GM12878 (cell line): ENCODE data around the gene GMDS. TPM values are rescaled to one million over a fixed set of nuclear protein-coding genes. Genes with fewer than 3 reads are reported as not detected.

Source experiments
- ATAC-seq: fragments of 200-7000 bp; cut with Tn5 transposase; 3 replicates; pipeline ENCODE4 v1.9.1; 2020; ENCODE audit warnings: mild to moderate bottlenecking, moderate library complexity
- BruUV-seq: library from RNA; stranded (reverse); fragments of 400-500 nt; replicated peaks from 2 replicates; lab custom pipeline; 2021; lab: Mats Ljungman, UMichigan
- CTCF ChIA-PET: fragments of 300-600 bp; sonication (Branson Sonifier 250); formaldehyde crosslinking; extraction: SDS; loops from one replicate; lab custom pipeline; 2021; ENCODE audit warnings: inconsistent platforms; lab: Yijun Ruan, JAX
- POLR2A ChIA-PET: fragments of 350-600 bp; formaldehyde crosslinking; extraction: SDS; loops from one replicate; lab custom pipeline; 2021; ENCODE audit warnings: inconsistent platforms; lab: Charles Lee
- RAD21 ChIA-PET: fragments of 300-600 bp; sonication (Branson Sonifier 250); formaldehyde crosslinking; loops from one replicate; lab custom pipeline; 2023; ENCODE audit warnings: antibody characterized with exemption; ENCODE audit not compliant: unreplicated experiment; lab: Charles Lee
- SMC1A ChIA-PET: fragments of 300-600 bp; sonication (Branson Sonifier 250); formaldehyde crosslinking; loops from one replicate; lab custom pipeline; 2023; ENCODE audit not compliant: unreplicated experiment, uncharacterized antibody; lab: Charles Lee
- DNase-seq: peaks from one replicate; pipeline ENCODE4 v3.0.0-alpha.2; 2011; ENCODE audit warnings: low read depth, low spot score
- FAIRE-seq: peaks from 3 replicates; lab custom pipeline; 2011; peaks lifted over from hg19 to GRCh38; lab: Jason Lieb, UNC
- H2AFZ ChIP-seq: 2 replicates; pipeline ENCODE4 v1.6.0; 2011; ENCODE audit warnings: low read depth, low read length, control low read depth; ENCODE audit not compliant: control insufficient read depth
- H3K27ac ChIP-seq: 2 replicates; pipeline ENCODE4 v1.5.1; 2011; ENCODE audit warnings: control low read depth; ENCODE audit not compliant: control insufficient read depth, insufficient read depth
- H3K27me3 ChIP-seq, 2 experiments: replicated peaks in 1 of 2; 2 replicates each; pipeline versions ENCODE4 v1.6.0 to v1.6.1; 2011; ENCODE audit warnings: low read length in 1 of 2; ENCODE audit not compliant: control insufficient read depth in 2 of 2, insufficient read depth in 2 of 2
- H3K36me3 ChIP-seq, 2 experiments: 2 replicates each; pipeline ENCODE4 v1.5.1; 2011; ENCODE audit warnings: low read length in 1 of 2; ENCODE audit not compliant: control insufficient read depth in 2 of 2, insufficient read depth in 2 of 2
- H3K4me1 ChIP-seq: 2 replicates; pipeline ENCODE4 v1.6.1; 2011; ENCODE audit warnings: mild to moderate bottlenecking, low read length, moderate library complexity, mixed read lengths; ENCODE audit not compliant: control insufficient read depth, insufficient read depth
- H3K4me2 ChIP-seq: 2 replicates; pipeline ENCODE4 v1.6.0; 2011; ENCODE audit warnings: control low read depth; ENCODE audit not compliant: control insufficient read depth, insufficient read depth
- H3K4me3 ChIP-seq: fragments of 200-600 bp; sonication (generic); 2 replicates; pipeline ENCODE4 v1.5.1; 2016
- H3K79me2 ChIP-seq: 2 replicates; pipeline ENCODE4 v1.6.0; 2011; ENCODE audit warnings: low read length; ENCODE audit not compliant: control insufficient read depth, insufficient read depth
- H3K9ac ChIP-seq: 2 replicates; pipeline ENCODE4 v1.8.0; 2011; ENCODE audit warnings: low read length, control low read depth, mixed read lengths; ENCODE audit not compliant: control insufficient read depth, insufficient read depth
- H3K9me3 ChIP-seq: replicated peaks from 3 replicates; pipeline ENCODE4 v1.5.1; 2011; ENCODE audit warnings: mild to moderate bottlenecking, low read length; ENCODE audit not compliant: control insufficient read depth, insufficient read depth
- H4K20me1 ChIP-seq: 2 replicates; pipeline ENCODE4 v1.6.0; 2011; ENCODE audit not compliant: control insufficient read depth, insufficient read depth
- ETV6 ChIP-seq, 2 experiments: fragments of 450-650 bp in 1 of 2; IDR thresholded peaks in 1 of 2; conservative IDR thresholded peaks in 1 of 2; 2 replicates each; pipeline ENCODE4 v1.6.1; 2014; ENCODE audit warnings: antibody characterized with exemption in 1 of 2, borderline replicate concordance in 1 of 2, low read depth in 1 of 2, mild to moderate bottlenecking in 1 of 2, moderate library complexity in 1 of 2
- HDGF ChIP-seq: fragments of 450-650 bp; IDR thresholded peaks from 2 replicates; pipeline ENCODE4 v1.6.1; 2016; ENCODE audit warnings: antibody characterized with exemption
- IKZF2 ChIP-seq, 2 experiments: fragments of 450-650 bp; IDR thresholded peaks; 2 replicates each; pipeline ENCODE4 v1.6.1; 2017; ENCODE audit warnings: mild to moderate bottlenecking in 2 of 2, moderate library complexity in 2 of 2
- MYC ChIP-seq: IDR thresholded peaks from 2 replicates; pipeline ENCODE4 v1.6.1; 2011; ENCODE audit warnings: mild to moderate bottlenecking, low read length, moderate library complexity, inconsistent platforms; ENCODE audit not compliant: insufficient read depth, insufficient replicate concordance, insufficient read length, severe bottlenecking
- PAX5 ChIP-seq: IDR thresholded peaks from 2 replicates; pipeline ENCODE4 v1.6.1; 2011; ENCODE audit warnings: low read depth, low read length, borderline replicate concordance
- RUNX3 ChIP-seq: IDR thresholded peaks from 2 replicates; pipeline ENCODE4 v1.6.1; 2012; ENCODE audit warnings: low read length, inconsistent platforms
- SMAD1 ChIP-seq: fragments of 450-650 bp; IDR thresholded peaks from 2 replicates; pipeline ENCODE4 v1.6.1; 2018; ENCODE audit warnings: mild to moderate bottlenecking, low read depth; ENCODE audit not compliant: partially characterized antibody
- SMAD5 ChIP-seq: IDR thresholded peaks from 2 replicates; pipeline ENCODE4 v1.6.1; 2016; ENCODE audit warnings: antibody characterized with exemption, low read depth
- SPI1 ChIP-seq: IDR thresholded peaks from 2 replicates; pipeline ENCODE4 v1.6.1; 2011; ENCODE audit warnings: low read depth, mild to moderate bottlenecking, low read length, moderate library complexity, borderline replicate concordance; ENCODE audit not compliant: insufficient read depth
- TBL1XR1 ChIP-seq: IDR thresholded peaks from 2 replicates; pipeline ENCODE4 v1.6.1; 2012; ENCODE audit warnings: low read depth, low read length, improper control_type of control experiment
- YBX1 ChIP-seq: fragments of 450-650 bp; IDR thresholded peaks from 2 replicates; pipeline ENCODE4 v1.6.1; 2016; ENCODE audit warnings: antibody characterized with exemption
- YY1 ChIP-seq: IDR thresholded peaks from 2 replicates; pipeline ENCODE4 v1.6.1; 2011; ENCODE audit warnings: low read depth, mild to moderate bottlenecking, low read length
- ZNF622 ChIP-seq: fragments of 450-650 bp; IDR thresholded peaks from 2 replicates; pipeline ENCODE4 v1.6.1; 2017; ENCODE audit warnings: mild to moderate bottlenecking, inconsistent platforms
- WGBS: methylation state at CpG from one replicate; pipeline ENCODE4 v1.1.6; 2016; ENCODE audit warnings: low lambda C conversion rate; ENCODE audit not compliant: insufficient replicate concordance, insufficient coverage; ENCODE audit errors: missing lambda C conversion rate; 5-methylcytosine and 5-hydroxymethylcytosine counted together
- in situ Hi-C: fragments of 300-500 bp; cut with MboI; formaldehyde crosslinking; loops from 9 replicates; pipeline ENCODE4 v1.14.3; 2018; ENCODE audit warnings: mixed read lengths
- intact Hi-C: fragments of 100-400 bp; cut with micrococcal nuclease; formaldehyde crosslinking; loops from one replicate; pipeline ENCODE4 v1.14.2; 2022; ENCODE audit not compliant: unreplicated experiment
- polyA plus RNA-seq, 11 experiments: library from polyadenylated mRNA; depleted of rRNA in 4 of 11; unstranded in 6 of 11; stranded (reverse) in 5 of 11; fragments of >200 nt; fragmentation: Nextera tagmentation in 4 of 11; fragmentation: Illumina TruSeq in 1 of 11; extraction: Ambion mirVana in 4 of 11; extraction: Trizol in 1 of 11; gene quantifications; 1 replicate in 1 of 11; 2 replicates in 10 of 11; pipeline versions ENCODE4 v1.2.1 to v1.2.3, GENCODE V29; 2011 to 2016; ENCODE audit warnings: inconsistent platforms in 2 of 11, missing spikeins in 2 of 11, low read depth in 1 of 11
- total RNA-seq, 4 experiments: library from RNA; depleted of rRNA in 3 of 4; stranded (reverse); fragments of >200 nt in 3 of 4; fragmentation: Illumina TruSeq in 1 of 4; extraction: Trizol in 1 of 4; gene quantifications; 2 replicates each; pipeline versions ENCODE4 v1.2.1 to v1.2.3, GENCODE V29; 2013 to 2021
- TF ChIP-seq, protein P1 (sequence below): fragments of 450-650 bp; formaldehyde crosslinking; IDR thresholded peaks from 2 replicates; pipeline ENCODE4 v1.4.0; 2022; ENCODE audit warnings: mild to moderate bottlenecking, moderate library complexity
- TF ChIP-seq, protein P2 (sequence below): fragments of 450-650 bp; IDR thresholded peaks from 2 replicates; pipeline ENCODE4 v1.6.1; 2014; ENCODE audit warnings: mild to moderate bottlenecking
- TF ChIP-seq, protein P3 (sequence below): IDR thresholded peaks from 2 replicates; pipeline ENCODE4 v1.6.1; 2012; ENCODE audit warnings: low read depth, low read length, improper control_type of control experiment
- TF ChIP-seq, protein P4 (sequence below): IDR thresholded peaks from 2 replicates; pipeline ENCODE4 v1.6.1; 2011; ENCODE audit warnings: borderline replicate concordance, low read depth, mild to moderate bottlenecking, moderate library complexity, low read length; ENCODE audit not compliant: insufficient read depth, poor library complexity, severe bottlenecking

GMDS gene
- total and polyA plus RNA-seq, 10 of the 15 experiments (the other 5 are each of a cell fraction or from before 2014, with no cell fraction given) = 0.61 to 53.8 (median 29.3) TPM

DNA sequence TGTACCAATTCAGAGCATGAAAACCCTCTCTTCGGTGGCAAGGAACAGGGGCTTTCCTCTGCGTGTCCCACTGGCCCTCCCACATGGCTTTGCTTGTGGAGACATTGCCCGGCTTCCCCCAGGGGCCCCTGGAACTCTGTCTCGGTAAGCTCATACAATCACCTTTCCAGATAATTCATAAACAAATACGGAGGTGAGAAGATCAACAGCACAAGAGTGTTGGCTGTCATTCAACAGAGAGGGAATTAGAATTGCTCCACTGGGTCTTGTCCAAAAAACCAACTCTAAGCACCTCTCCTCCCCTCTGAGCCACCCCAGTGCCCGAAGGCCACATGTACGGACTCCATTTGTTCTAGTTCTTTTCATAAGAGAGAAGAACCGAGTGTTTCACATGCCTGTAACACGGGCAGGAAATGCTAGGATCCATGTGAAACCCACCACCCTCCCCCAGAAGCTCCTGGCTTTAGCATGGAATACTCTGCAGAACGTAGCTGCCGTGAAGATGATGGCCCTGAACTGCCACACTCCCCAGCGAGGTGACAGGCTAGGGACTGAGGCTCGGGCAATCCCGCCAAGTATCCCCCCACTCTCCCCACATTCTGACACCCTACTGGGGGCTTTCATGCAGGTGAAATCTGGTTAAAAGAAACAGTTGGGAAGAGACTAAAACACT is 660.3 kb downstream of the GMDS start:
- H3K9me3 ChIP-seq = no peaks in the 10 kb centered on the region
- H3K36me3 ChIP-seq = no peaks in the 10 kb centered on the region
- CTCF ChIA-PET = no interaction called here
- H3K4me3 ChIP-seq = no peak overlapping the region
- no peak overlapping the region for H3K9ac ChIP-seq
- FAIRE-seq (no peak), DNase-seq (no peak), ATAC-seq (no peak)
- no peaks in the 10 kb centered on the region for H3K79me2 ChIP-seq
- no peak overlapping the region for H3K27ac ChIP-seq
- SMC1A ChIA-PET = interaction anchor here (0.6 kb wide), 2 partner anchors 184 to 519 kb away, joined by 3 to 4 read pairs; no protein-coding TSS in a partner anchor
- no peak overlapping the region for H2AFZ ChIP-seq
- no peaks in the 10 kb centered on the region for H4K20me1 ChIP-seq
- peaks cover 0 to 1% of the 10 kb centered on the region in 2 experiments; a peak in 1 of 4 replicates for H3K27me3 ChIP-seq
- TF ChIP-seq SMAD1 (no peak), HDGF (no peak), ETV6 (conservative IDR thresholded peaks at IDR 0.05 in 1 of 2, IDR thresholded peaks at IDR 0.05 in 1 of 2; ENCODE audit: borderline replicate concordance in 1 of 2, low read depth in 1 of 2) (no peak), SPI1 (no peak), PAX5 (no peak), TBL1XR1 (no peak), YBX1 (no peak), ZNF622 (no peak), RUNX3 (no peak), SMAD5 (no peak), IKZF2 (IDR thresholded peaks at IDR 0.05) (no peak), YY1 (no peak), MYC (no peak)
- TF ChIP-seq, protein P1, sequence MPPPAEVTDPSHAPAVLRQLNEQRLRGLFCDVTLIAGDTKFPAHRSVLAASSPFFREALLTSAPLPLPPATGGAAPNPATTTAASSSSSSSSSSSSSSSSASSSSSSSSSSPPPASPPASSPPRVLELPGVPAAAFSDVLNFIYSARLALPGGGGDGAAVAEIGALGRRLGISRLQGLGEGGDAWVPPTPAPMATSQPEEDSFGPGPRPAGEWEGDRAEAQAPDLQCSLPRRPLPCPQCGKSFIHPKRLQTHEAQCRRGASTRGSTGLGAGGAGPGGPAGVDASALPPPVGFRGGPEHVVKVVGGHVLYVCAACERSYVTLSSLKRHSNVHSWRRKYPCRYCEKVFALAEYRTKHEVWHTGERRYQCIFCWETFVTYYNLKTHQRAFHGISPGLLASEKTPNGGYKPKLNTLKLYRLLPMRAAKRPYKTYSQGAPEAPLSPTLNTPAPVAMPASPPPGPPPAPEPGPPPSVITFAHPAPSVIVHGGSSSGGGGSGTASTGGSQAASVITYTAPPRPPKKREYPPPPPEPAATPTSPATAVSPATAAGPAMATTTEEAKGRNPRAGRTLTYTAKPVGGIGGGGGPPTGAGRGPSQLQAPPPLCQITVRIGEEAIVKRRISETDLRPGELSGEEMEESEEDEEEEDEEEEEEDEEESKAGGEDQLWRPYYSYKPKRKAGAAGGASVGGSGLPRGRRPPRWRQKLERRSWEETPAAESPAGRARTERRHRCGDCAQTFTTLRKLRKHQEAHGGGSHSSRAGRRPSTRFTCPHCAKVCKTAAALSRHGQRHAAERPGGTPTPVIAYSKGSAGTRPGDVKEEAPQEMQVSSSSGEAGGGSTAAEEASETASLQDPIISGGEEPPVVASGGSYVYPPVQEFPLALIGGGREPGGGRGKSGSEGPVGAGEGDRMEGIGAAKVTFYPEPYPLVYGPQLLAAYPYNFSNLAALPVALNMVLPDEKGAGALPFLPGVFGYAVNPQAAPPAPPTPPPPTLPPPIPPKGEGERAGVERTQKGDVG (CRISPR knock-in tag) = no peak
- TF ChIP-seq, protein P2, sequence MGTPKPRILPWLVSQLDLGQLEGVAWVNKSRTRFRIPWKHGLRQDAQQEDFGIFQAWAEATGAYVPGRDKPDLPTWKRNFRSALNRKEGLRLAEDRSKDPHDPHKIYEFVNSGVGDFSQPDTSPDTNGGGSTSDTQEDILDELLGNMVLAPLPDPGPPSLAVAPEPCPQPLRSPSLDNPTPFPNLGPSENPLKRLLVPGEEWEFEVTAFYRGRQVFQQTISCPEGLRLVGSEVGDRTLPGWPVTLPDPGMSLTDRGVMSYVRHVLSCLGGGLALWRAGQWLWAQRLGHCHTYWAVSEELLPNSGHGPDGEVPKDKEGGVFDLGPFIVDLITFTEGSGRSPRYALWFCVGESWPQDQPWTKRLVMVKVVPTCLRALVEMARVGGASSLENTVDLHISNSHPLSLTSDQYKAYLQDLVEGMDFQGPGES = no peak
- TF ChIP-seq, protein P3, sequence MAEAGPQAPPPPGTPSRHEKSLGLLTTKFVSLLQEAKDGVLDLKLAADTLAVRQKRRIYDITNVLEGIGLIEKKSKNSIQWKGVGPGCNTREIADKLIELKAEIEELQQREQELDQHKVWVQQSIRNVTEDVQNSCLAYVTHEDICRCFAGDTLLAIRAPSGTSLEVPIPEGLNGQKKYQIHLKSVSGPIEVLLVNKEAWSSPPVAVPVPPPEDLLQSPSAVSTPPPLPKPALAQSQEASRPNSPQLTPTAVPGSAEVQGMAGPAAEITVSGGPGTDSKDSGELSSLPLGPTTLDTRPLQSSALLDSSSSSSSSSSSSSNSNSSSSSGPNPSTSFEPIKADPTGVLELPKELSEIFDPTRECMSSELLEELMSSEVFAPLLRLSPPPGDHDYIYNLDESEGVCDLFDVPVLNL = no peak
- TF ChIP-seq, protein P4, sequence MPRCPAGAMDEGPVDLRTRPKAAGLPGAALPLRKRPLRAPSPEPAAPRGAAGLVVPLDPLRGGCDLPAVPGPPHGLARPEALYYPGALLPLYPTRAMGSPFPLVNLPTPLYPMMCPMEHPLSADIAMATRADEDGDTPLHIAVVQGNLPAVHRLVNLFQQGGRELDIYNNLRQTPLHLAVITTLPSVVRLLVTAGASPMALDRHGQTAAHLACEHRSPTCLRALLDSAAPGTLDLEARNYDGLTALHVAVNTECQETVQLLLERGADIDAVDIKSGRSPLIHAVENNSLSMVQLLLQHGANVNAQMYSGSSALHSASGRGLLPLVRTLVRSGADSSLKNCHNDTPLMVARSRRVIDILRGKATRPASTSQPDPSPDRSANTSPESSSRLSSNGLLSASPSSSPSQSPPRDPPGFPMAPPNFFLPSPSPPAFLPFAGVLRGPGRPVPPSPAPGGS = no peak
- BruUV-seq = no TSS peak
- in situ Hi-C loops (loop anchor here (5.0 to 25.0 kb wide), 2 partner anchors 1052 to 1352 kb away; no protein-coding TSS in a partner anchor), intact Hi-C loops (no loop called here)
- H3K4me1 ChIP-seq = no peaks in the 10 kb centered on the region
- no peak overlapping the region for H3K4me2 ChIP-seq
- RAD21 ChIA-PET = no interaction called here
- WGBS = 35% methylated on average over 14 of the region's 14 CpGs
- POLR2A ChIA-PET = no interaction called here
